NCI-H748 (cell line): ENCODE results near the gene SLTM.
"Not testable (repeated sequence)": the region's sequence is repeated elsewhere in the genome, so short reads cannot be mapped to it uniquely, and the experiment has no call there.

ENCODE experiments used
- DNase-seq: peaks from one replicate; lab custom pipeline; 2025; ENCODE audit not compliant: unreplicated experiment; lab: John Stamatoyannopoulos, UW

The SLTM gene

GRCh38 chr15:58929891-58930416 is 3.5 kb downstream of the SLTM start:
- DNase-seq: no peak

DNA sequence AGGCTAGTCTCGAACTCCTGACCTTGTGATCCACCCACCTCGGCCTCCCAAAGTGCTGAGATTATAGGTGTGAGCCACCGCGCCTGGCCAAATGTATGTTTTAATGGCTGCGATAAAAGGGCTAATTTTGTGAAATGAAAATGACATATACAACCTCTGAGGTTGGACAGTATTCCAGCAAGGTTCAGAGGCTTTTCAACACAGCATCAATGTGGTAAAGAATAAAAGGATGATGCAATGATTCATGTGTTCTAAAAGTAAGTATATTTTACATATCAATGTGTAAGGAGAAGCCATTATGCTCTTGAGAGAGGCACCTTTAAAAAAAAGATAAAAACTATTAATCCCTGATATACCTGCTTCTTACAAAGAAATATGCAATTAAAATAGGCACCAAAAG is 6.7 kb downstream of the SLTM start:
- DNase-seq: no peak

DNA sequence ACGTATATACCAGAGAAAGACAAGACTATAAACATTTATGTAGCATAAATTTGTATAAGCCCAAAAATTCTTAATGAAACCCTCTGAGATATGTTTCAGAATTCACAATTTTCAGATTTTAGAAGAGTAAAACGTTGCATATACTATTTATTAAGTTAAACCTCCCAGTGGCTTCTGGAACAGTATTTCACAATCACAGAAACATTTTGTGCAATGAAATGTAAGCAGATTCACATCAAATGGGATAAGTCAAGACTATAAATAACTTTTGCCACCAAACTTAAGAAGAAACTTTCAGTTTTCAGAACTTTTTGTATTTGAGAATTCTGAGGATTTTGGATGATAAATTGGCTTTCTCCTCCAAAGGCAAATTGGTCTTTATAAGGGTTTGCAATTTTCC is 9.2 kb downstream of the SLTM start:
- DNase-seq: no peak

- no peak for DNase-seq
Observed at GRCh38 chr15:58923696-58924300, 9.7 kb downstream of the SLTM start.

GRCh38 chr15:58923284-58923683 is 10.2 kb downstream of the SLTM start:
- DNase-seq: no peak

DNA sequence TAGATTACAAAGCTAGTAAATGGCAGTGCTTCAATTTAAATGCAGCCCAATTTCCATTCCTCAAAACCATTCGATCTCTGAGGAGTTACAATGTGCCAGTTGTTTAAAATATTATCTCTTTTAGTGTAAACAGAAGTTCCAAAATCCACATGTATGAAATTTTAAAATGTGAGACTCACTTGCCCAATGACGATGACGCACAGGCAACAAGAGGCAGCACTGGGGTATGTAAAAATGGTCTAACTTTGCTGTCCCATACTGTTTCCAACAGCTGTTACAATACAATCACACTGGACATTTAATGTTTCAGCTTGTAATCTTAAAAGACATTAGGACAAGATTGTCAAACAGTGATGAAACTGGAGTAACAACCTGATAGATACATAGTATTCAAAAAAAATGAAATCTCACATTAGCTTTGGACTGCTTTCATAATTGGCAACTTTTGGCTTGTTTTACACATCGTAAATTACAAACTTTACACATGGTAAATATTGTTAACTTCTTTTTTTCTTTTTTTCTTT is 12.2 kb downstream of the SLTM start:
- DNase-seq: no peak

DNA sequence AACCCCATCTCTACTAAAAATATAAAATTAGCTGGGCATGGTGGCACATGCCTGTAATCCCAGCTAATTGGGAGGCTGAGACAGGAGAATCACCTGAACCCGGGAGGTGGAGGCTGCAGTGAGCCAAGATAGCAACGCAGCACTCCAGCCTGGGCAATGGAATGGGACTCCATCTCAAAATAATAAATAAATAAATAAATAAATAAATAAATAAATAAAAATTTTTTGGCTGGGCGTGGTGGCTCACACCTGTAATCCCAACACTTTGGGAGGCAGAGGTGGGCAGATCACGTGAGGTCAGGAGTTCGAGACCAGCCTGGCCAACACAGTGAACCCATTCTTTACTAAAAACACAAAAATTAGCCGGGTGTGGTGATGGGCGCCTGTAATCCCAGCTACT is 13.0 kb downstream of the SLTM start:
- DNase-seq: not testable (repeated sequence)

DNA sequence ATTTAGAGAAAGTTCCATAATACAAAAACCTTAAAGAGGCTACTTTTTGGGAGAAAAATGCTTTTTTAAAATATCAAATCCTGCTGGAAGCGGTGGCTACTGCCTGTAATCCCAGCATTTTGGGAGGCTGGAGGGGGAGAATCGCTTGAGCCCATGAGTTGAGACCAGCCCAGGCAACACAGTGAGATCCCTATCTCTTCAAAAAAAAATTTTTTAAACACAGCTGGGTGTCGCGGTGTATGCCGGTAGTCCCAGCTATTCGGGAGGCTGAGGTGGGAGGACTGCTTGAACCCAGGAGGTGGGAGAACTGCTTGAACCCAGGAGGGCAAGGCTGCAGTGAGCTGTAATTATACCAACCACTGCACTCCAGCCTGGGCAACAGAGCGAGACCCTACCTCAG is 14.2 kb downstream of the SLTM start:
- DNase-seq: no peak

- DNase-seq: no peak
Observed at GRCh38 chr15:58918239-58918638, 15.2 kb downstream of the SLTM start.

DNA sequence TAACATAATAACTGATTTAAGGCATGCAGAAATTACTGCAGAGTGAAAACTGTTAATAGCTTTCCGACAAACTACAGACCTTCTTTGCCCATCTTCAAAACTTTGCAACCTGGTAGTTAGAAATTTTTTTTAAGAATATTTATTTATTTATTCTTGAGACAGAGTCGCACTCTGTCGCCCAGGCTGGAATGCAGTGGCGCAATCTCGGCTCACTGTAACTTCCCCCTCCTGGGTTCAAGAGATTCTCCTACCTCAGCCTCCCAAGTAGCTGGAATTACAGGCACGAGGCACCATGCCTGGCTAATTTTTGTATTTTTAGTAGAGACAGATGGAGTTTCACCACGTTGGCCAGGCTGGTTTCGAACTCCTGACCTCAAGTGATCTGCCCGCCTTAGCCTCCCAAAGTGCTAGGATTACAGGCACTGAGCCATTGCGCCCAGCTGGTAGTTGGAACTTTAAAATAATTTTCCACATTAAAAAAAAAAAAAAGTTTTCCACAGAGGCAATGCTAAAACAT is 15.8 kb downstream of the SLTM start:
- DNase-seq: not testable (repeated sequence)

- no peak for DNase-seq
Observed at GRCh38 chr15:58916962-58917361, 16.5 kb downstream of the SLTM start.

DNA sequence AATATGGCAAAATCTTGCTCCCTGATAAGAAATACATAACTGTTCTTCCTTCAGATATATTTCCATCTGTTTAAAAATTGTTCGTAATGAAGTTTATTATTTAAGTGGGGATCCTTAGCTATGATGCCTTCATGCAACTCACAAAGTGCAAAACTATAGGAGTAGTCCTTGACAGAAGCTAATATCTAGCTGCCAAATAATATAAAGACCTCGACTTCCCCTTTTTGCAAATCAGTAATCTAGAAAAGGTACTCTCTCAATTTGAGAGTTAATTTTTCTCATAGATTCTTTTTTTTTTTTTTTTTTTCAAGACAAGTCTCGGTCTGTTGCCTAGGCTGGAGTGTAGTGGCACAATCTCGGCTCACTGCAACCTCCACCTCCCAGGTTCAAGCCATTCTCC is 23.0 kb downstream of the SLTM start:
- DNase-seq: no peak

DNA sequence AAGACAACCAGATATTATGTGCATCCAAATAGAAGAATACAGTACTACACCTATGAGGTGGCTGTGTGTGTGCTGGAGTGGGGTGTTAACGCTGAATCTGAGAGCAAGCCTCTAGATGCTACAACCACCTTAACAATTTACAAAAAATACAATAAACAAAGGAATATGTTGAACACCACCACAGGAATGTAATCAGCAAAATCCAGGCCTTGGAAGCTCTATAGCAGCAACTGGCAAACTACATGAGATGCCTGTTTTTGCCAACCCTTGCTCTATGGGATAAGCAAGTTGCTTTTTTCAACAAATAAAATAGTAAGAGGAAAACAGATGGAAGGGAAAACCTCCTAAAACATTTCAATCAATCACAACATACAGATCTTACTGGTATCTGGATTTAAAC is 23.9 kb downstream of the SLTM start:
- DNase-seq: no peak

DNA sequence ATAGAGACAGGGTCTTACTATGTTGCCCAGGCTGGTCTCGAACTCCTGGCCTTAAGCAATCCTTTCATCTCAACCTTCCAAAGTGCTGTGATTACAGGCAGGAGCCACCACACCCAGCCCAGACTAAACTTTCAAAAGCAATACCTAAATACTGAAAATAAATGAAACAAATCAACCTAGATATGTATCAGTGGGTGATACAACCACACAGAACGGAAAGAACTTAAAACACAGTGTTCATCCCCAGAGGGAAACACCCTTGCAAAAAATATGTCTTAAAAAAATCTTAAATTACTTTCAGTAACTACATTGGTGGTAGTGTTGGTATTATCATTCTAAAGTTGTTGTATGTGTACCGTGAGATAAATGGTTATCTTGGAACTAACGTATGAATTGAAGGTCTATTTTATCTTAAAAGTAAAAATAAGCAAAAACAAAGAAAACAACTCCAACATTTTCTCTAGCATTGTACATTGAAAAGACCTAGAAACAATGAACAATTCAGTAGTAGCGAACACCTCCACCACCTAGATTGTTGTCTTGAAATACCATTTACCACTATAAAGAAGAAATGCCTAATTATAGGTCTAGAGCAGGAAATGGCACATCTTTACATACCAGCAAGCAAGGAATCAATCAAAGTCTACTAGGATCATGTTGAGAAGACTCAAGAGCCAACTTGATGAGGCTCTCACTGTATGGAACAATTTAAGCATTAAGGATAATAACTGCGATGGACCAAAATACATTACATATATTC is 24.7 kb downstream of the SLTM start:
- no peak for DNase-seq

GRCh38 chr15:58900631-58901030 is 32.8 kb downstream of the SLTM start:
- no peak for DNase-seq

DNA sequence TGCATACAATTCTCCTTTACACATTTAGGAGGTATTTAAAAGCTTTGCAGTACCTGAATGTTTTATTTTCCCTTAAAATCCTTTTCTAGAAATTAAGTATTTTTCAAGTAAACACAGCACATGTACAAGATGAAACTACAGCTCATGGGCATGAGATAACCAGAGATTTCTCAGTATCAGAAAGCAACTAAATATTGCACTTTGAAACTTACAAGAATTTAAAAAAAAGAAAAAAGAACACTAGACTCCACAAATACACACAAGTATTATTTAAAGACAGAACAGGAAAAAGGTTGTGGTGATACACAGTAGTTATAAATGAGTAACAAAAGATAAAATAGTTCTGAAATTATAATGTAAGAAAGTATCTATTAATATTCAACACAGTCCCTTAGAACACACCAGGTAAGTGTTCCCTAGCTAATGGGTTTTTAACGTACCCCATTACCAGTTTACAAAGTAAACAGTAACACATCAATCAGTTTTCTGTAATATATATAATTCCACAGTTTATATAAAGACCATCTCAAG is 35.3 kb downstream of the SLTM start:
- DNase-seq: no peak

DNA sequence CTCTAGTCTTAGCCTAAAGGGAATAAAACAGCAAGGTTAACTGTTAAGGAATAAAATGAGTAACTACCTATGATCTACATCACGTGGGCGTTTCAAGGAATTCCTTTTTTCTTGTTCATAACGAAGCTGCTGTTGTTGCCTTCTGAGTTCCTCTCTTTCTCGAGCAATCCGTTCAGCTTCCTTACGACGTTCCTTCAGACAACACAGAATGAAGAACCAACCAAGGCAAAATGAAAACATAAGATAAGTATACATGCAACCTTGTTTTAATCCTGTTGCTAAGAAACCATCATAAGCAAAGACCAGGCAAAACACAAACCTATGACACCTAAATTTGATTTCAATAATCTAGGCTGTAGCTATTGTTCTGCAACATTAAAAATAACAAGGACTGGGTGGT is 44.1 kb downstream of the SLTM start:
- no peak for DNase-seq

- DNase-seq: no peak
Observed at GRCh38 chr15:58886921-58887320, 46.6 kb downstream of the SLTM start.

DNA sequence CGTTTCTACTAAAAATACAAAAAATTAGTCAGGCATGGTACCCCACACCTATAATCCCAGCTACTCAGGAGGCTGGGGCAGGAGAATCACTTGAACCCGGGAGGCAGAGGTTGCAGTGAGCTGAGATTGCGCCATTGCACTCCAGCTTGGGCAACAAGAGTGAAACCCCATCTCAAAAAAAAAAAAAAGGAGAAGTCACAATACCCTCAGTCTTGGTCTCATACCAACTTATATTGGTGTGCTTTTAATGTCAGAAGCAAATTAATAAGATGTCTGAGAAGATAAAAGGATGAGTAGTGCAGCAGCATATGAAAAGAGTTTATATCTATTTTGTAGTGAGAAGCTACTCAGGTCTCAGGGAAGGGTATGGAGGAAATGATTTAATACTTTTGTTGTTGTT is 49.6 kb downstream of the SLTM start:
- not testable (repeated sequence) for DNase-seq

DNA sequence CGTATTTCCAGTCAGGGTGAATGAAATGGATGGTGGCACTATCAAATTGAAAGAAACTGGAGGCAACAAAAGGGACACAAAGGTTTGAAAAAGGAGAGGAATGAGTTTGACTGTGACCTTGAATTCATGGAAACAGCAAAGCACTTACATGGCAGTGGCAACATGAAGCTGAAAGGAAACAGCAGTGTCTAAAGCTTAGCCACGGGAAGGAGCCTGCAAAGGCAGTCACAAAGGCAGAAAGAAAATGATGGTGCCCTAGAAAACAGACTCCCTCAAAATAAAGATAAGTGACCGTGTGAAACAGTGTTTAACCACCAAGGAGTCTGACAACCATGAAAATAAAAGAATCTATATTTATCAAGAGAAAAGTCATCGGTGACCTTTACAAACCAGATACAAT is 51.2 kb downstream of the SLTM start:
- DNase-seq: no peak

- no peak for DNase-seq
Observed at GRCh38 chr15:58880320-58880719, 53.2 kb downstream of the SLTM start.
